Activated CD4-positive, alpha-beta memory T cell treated with anti-CD3 and anti-CD28 coated beads for 36 hours (primary cell): Measurements from ENCODE around the gene PCDHGA11. TPM values are rescaled to one million over a fixed set of nuclear protein-coding genes. Genes with fewer than 3 reads are reported as not detected.
"Not testable (repeated sequence)": the region's sequence is repeated elsewhere in the genome, so short reads cannot be mapped to it uniquely, and the experiment has no call there.

Source experiments
- CTCF ChIA-PET: fragments of 350-600 bp; sonication (Branson Sonifier 250); formaldehyde crosslinking; loops from one replicate; lab custom pipeline; 2021; ENCODE audit warnings: antibody characterized with exemption, inconsistent platforms; lab: Charles Lee
- POLR2A ChIA-PET: fragments of 350-600 bp; sonication (Branson Sonifier 250); formaldehyde crosslinking; loops from one replicate; lab custom pipeline; 2021; ENCODE audit warnings: antibody characterized with exemption; lab: Charles Lee
- DNase-seq: peaks from one replicate; pipeline ENCODE4 v3.0.0-alpha.2; 2020
- H3K27ac Mint-ChIP-seq: one replicate; pipeline ENCODE4 v1.8.0; 2021; ENCODE audit warnings: mixed read lengths
- H3K27me3 Mint-ChIP-seq: one replicate; pipeline ENCODE4 v1.8.0; 2021; ENCODE audit warnings: mixed read lengths
- H3K36me3 Mint-ChIP-seq: one replicate; pipeline ENCODE4 v1.8.0; 2021; ENCODE audit warnings: mixed read lengths
- H3K4me1 Mint-ChIP-seq: one replicate; pipeline ENCODE4 v1.8.0; 2021; ENCODE audit warnings: low read depth, mixed read lengths
- H3K4me3 Mint-ChIP-seq: one replicate; pipeline ENCODE4 v1.8.0; 2021; ENCODE audit warnings: mild to moderate bottlenecking, mixed read lengths
- H3K9me3 Mint-ChIP-seq: one replicate; pipeline ENCODE4 v1.8.0; 2021; ENCODE audit warnings: mixed read lengths
- intact Hi-C: fragments of 100-400 bp; cut with micrococcal nuclease; formaldehyde crosslinking; loops from one replicate; pipeline ENCODE4 v1.15.1; 2023
- total RNA-seq, 2 experiments: library from RNA; stranded (reverse); gene quantifications; one replicate each; pipeline ENCODE4 v1.2.3, GENCODE V29; 2021

PCDHGA11 gene
- total RNA-seq, 2 experiments from 2014 or later = 0.05 TPM; not detected in 1

GRCh38 chr5:141421489-141421855, 621 bp downstream of the PCDHGA11 start:
- H3K4me1 Mint-ChIP-seq = peaks cover 4% of the 10 kb centered on the region
- peak overlapping the region; percentile 72 for H3K4me3 Mint-ChIP-seq
- ChIA-PET POLR2A (interaction anchor here (0.6 to 1.4 kb wide), 2 partner anchors 101 to 262 kb away, joined by 3 to 4 read pairs; partner anchors contain the start of gene TAF7), CTCF (interaction anchor here (0.6 to 2.6 kb wide), 18 partner anchors 8 to 225 kb away, joined by 3 to 27 read pairs (median 5); partner anchors contain the start of genes PCDHGA10, PCDHGA12, PCDHGB2 and PCDHGB3)
- intact Hi-C loops = loop anchor here (5.0 kb wide), 1 partner anchor 56 kb away; the partner anchor contains the start of gene PCDHGC3
- DNase-seq = no peak
- no peak overlapping the region for H3K27ac Mint-ChIP-seq
- peaks cover 36% of the 10 kb centered on the region for H3K9me3 Mint-ChIP-seq
- peaks cover 35% of the 10 kb centered on the region for H3K36me3 Mint-ChIP-seq
- H3K27me3 Mint-ChIP-seq = peaks cover 68% of the 10 kb centered on the region

- peaks cover 34% of the 10 kb centered on the region for H3K36me3 Mint-ChIP-seq
- H3K27me3 Mint-ChIP-seq = peaks cover 67% of the 10 kb centered on the region
- H3K9me3 Mint-ChIP-seq = peaks cover 36% of the 10 kb centered on the region
- H3K27ac Mint-ChIP-seq = no peak overlapping the region
- DNase-seq = no peak
- intact Hi-C loops = loop anchor here (5.0 kb wide), 1 partner anchor 54 kb away; the partner anchor contains the start of gene PCDHGC3
- ChIA-PET CTCF (interaction anchor here (0.6 to 2.6 kb wide), 3 partner anchors 89 to 1162 kb away, joined by 3 to 27 read pairs (median 3); no protein-coding TSS in a partner anchor), POLR2A (no interaction called here)
- no peak overlapping the region for H3K4me3 Mint-ChIP-seq
- H3K4me1 Mint-ChIP-seq = peaks cover 4% of the 10 kb centered on the region
These were observed 2.0 kb downstream of the PCDHGA11 start for GRCh38 chr5:141422742-141423291.

GRCh38 chr5:141427783-141428426, 7.1 kb downstream of the PCDHGA11 start:
- H3K4me1 Mint-ChIP-seq = peaks cover 4% of the 10 kb centered on the region
- peaks cover 26% of the 10 kb centered on the region for H3K9me3 Mint-ChIP-seq
- no peak overlapping the region for H3K27ac Mint-ChIP-seq
- DNase-seq = no peak
- intact Hi-C loops = no loop called here
- peaks cover 25% of the 10 kb centered on the region for H3K36me3 Mint-ChIP-seq
- H3K4me3 Mint-ChIP-seq = no peak overlapping the region
- ChIA-PET CTCF (interaction anchor here (1.4 to 4.7 kb wide), 3 partner anchors 7 to 130 kb away, joined by 5 to 32 read pairs (median 21); partner anchors contain the start of genes PCDHGA10 and PCDHGA11), POLR2A (no interaction called here)
- peaks cover 58% of the 10 kb centered on the region for H3K27me3 Mint-ChIP-seq

- peak; percentile 43 for DNase-seq
- Mint-ChIP-seq H3K27me3 (peaks cover 56% of the 10 kb centered on the region), H3K27ac (peak within 1 kb of the TSS; percentile 63), H3K36me3 (peaks cover 20% of the 10 kb centered on the region), H3K4me3 (peak within 1 kb of the TSS; percentile 49), H3K4me1 (peaks cover 4% of the 10 kb centered on the region), H3K9me3 (peaks cover 23% of the 10 kb centered on the region)
- POLR2A ChIA-PET = no interaction called here
- intact Hi-C loops = no loop called here
- CTCF ChIA-PET = interaction anchor here (0.6 to 4.7 kb wide), 24 partner anchors 9 to 1686 kb away, joined by 3 to 32 read pairs (median 5); partner anchors contain the start of genes PCDHGA10, PCDHGA11, PCDHGB3 and PCDHGB5
These were observed 9.7 kb downstream of the PCDHGA11 start, which contains the start of gene PCDHGA12 for GRCh38 chr5:141430332-141431113. TSS of gene PCDHGA12 (plus strand) at chr5:141430507. CDS start at chr5:141430760, 253 bp downstream.

- peaks cover 23% of the 10 kb centered on the region for H3K9me3 Mint-ChIP-seq
- H3K27me3 Mint-ChIP-seq = peaks cover 51% of the 10 kb centered on the region
- no peak overlapping the region for H3K27ac Mint-ChIP-seq
- H3K36me3 Mint-ChIP-seq = peaks cover 20% of the 10 kb centered on the region
- CTCF ChIA-PET = interaction anchor here (0.6 to 4.7 kb wide), 12 partner anchors 10 to 1302 kb away, joined by 3 to 32 read pairs (median 5); partner anchors contain the start of genes PCDHGA10, PCDHGA11 and TAF7
- POLR2A ChIA-PET = no interaction called here
- peaks cover 4% of the 10 kb centered on the region for H3K4me1 Mint-ChIP-seq
- DNase-seq = no peak
- intact Hi-C loops = no loop called here
- no peak overlapping the region for H3K4me3 Mint-ChIP-seq
These were observed 10.4 kb downstream of the PCDHGA11 start for GRCh38 chr5:141431286-141431685.

GRCh38 chr5:141432308-141432707, 11.5 kb downstream of the PCDHGA11 start:
- H3K27ac Mint-ChIP-seq, intact Hi-C loops, POLR2A ChIA-PET, DNase-seq, H3K4me3 Mint-ChIP-seq, H3K4me1 Mint-ChIP-seq: not testable (repeated sequence)
- peaks cover 44% of the 10 kb centered on the region for H3K27me3 Mint-ChIP-seq
- H3K9me3 Mint-ChIP-seq = peaks cover 23% of the 10 kb centered on the region
- H3K36me3 Mint-ChIP-seq = peaks cover 17% of the 10 kb centered on the region
- CTCF ChIA-PET = interaction anchor here (1.1 to 4.7 kb wide), 2 partner anchors 11 to 18 kb away, joined by 3 to 32 read pairs; partner anchors contain the start of gene PCDHGA10

GRCh38 chr5:141432726-141433125, 11.9 kb downstream of the PCDHGA11 start:
- H3K4me3 Mint-ChIP-seq, POLR2A ChIA-PET, DNase-seq, intact Hi-C loops, H3K4me1 Mint-ChIP-seq, CTCF ChIA-PET, H3K27ac Mint-ChIP-seq: not testable (repeated sequence)
- peaks cover 17% of the 10 kb centered on the region for H3K36me3 Mint-ChIP-seq
- peaks cover 23% of the 10 kb centered on the region for H3K9me3 Mint-ChIP-seq
- peaks cover 44% of the 10 kb centered on the region for H3K27me3 Mint-ChIP-seq

- intact Hi-C loops = no loop called here
- CTCF ChIA-PET = no interaction called here
These were observed 13.2 kb downstream of the PCDHGA11 start for GRCh38 chr5:141434006-141434405.

GRCh38 chr5:141437221-141437620, 16.4 kb downstream of the PCDHGA11 start:
- no peak overlapping the region for H3K4me3 Mint-ChIP-seq
- POLR2A ChIA-PET = no interaction called here
- peaks cover 7% of the 10 kb centered on the region for H3K9me3 Mint-ChIP-seq
- peaks cover 2% of the 10 kb centered on the region for H3K36me3 Mint-ChIP-seq
- CTCF ChIA-PET = no interaction called here
- no peak overlapping the region for H3K27ac Mint-ChIP-seq
- intact Hi-C loops = no loop called here
- no peaks in the 10 kb centered on the region for H3K4me1 Mint-ChIP-seq
- DNase-seq = no peak
- H3K27me3 Mint-ChIP-seq = peaks cover 21% of the 10 kb centered on the region

More at GRCh38 chr5:141434006-141434405, 13.2 kb downstream of the PCDHGA11 start:
- Mint-ChIP-seq H3K27me3 (peaks cover 40% of the 10 kb centered on the region), H3K9me3 (peaks cover 19% of the 10 kb centered on the region), H3K36me3 (peaks cover 13% of the 10 kb centered on the region), H3K4me1 (peaks cover 4% of the 10 kb centered on the region), H3K4me3 (no peak overlapping the region), H3K27ac (no peak overlapping the region)
- POLR2A ChIA-PET = no interaction called here
- DNase-seq = no peak

GRCh38 chr5:141439411-141440141, 18.7 kb downstream of the PCDHGA11 start:
- intact Hi-C loops = no loop called here
- Mint-ChIP-seq H3K4me3 (no peak overlapping the region), H3K27me3 (peaks cover 10% of the 10 kb centered on the region), H3K9me3 (no peaks in the 10 kb centered on the region), H3K27ac (no peak overlapping the region), H3K4me1 (no peaks in the 10 kb centered on the region), H3K36me3 (no peaks in the 10 kb centered on the region)
- ChIA-PET POLR2A (no interaction called here), CTCF (interaction anchor here (0.6 to 1.1 kb wide), 2 partner anchors 73 to 85 kb away, joined by 3 to 4 read pairs; no protein-coding TSS in a partner anchor)
- DNase-seq = no peak

- H3K9me3 Mint-ChIP-seq = no peaks in the 10 kb centered on the region
- POLR2A ChIA-PET = no interaction called here
- no peak overlapping the region for H3K27ac Mint-ChIP-seq
- H3K36me3 Mint-ChIP-seq = no peaks in the 10 kb centered on the region
- intact Hi-C loops = no loop called here
- CTCF ChIA-PET = no interaction called here
- H3K27me3 Mint-ChIP-seq = peaks cover 10% of the 10 kb centered on the region
- DNase-seq = no peak
- no peaks in the 10 kb centered on the region for H3K4me1 Mint-ChIP-seq
- no peak overlapping the region for H3K4me3 Mint-ChIP-seq
These were observed 19.5 kb downstream of the PCDHGA11 start for GRCh38 chr5:141440341-141440740.
